ENCODE data around the gene ARID3C.

- TF ChIP-seq CTCF (tag by site-specific recombination; IDR thresholded peaks at IDR 0.05): no peak
- no peak for TF ChIP-seq ZNF132 (tag by site-specific recombination; IDR thresholded peaks at IDR 0.05; ENCODE audit: borderline replicate concordance)
- TF ChIP-seq ZBTB49 (tag by site-specific recombination; IDR thresholded peaks at IDR 0.05; ENCODE audit: low read depth): no peak
- TF ChIP-seq GLIS2 (tag by site-specific recombination; IDR thresholded peaks at IDR 0.05): no peak
- TF ChIP-seq ZNF239 (tag by site-specific recombination; IDR thresholded peaks at IDR 0.05): no peak
- TF ChIP-seq ZNF843 (tag by site-specific recombination; IDR thresholded peaks at IDR 0.05): no peak
- TF ChIP-seq ATF2 (tag by site-specific recombination; IDR thresholded peaks at IDR 0.05; ENCODE audit: low read depth): no peak
- TF ChIP-seq ZNF311 (tag by site-specific recombination; IDR thresholded peaks at IDR 0.05; ENCODE audit: borderline replicate concordance): no peak
- TF ChIP-seq KLF16 (tag by site-specific recombination; IDR thresholded peaks at IDR 0.05): no peak
These were observed 5.3 kb downstream of the ARID3C start for GRCh38 chr9:34623374-34624235.
